ENCODE data around the gene OR2Y1.
"Not testable (repeated sequence)": the region's sequence is repeated elsewhere in the genome, so short reads cannot be mapped to it uniquely, and the experiment has no call there.

OR2Y1 gene

GRCh38 chr5:180739958-180740357, at the start of gene OR2Y1:
Gene OR2Y1 (minus strand): TSS chr5:180740058. CDS start chr5:180740058, 0 bp downstream.
- DNase-seq (ENCODE audit: low spot score): no peak

DNA sequence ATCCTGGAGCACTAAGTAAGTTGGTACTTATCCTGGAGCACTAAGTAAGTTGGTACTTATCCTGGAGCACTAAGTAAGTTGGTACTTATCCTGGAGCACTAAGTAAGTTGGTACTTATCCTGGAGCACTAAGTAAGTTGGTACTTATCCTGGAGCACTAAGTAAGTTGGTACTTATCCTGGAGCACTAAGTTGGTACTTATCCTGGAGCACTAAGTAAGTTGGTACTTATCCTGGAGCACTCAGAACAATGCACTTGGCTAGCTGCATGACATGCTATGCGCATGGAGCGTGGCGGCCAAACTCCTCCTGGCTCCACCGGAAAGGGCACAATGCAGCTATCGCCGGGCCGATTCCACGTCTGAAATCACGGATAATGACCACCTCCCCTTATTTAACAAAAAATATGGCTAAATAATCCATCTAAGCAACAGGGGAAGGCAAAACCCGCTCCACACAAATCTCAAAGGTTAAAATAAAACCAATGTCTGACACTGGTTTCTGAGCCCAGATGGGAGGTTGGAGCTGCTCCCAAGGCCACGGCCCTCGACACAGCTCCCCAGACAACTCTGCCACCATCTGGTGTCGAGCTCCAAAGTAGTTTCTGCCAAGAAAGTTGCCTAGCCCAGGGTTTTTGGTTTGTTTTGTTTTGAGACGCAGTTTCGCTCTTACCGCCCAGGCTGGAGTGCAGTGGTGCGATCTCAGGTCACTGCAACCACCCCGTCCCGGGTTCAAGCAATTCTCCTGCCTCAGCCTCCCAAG, 49.0 kb upstream of the OR2Y1 start:
- DNase-seq (ENCODE audit: low spot score): not testable (repeated sequence)

- DNase-seq (ENCODE audit: low spot score): peak; percentile 41
These were observed 48.0 kb upstream of the OR2Y1 start for GRCh38 chr5:180787711-180788431.

GRCh38 chr5:180786531-180787398, 46.9 kb upstream of the OR2Y1 start:
- no peak for DNase-seq (ENCODE audit: low spot score)

GRCh38 chr5:180785794-180786221, 46.0 kb upstream of the OR2Y1 start:
- DNase-seq (ENCODE audit: low spot score): peak; percentile 74

DNA sequence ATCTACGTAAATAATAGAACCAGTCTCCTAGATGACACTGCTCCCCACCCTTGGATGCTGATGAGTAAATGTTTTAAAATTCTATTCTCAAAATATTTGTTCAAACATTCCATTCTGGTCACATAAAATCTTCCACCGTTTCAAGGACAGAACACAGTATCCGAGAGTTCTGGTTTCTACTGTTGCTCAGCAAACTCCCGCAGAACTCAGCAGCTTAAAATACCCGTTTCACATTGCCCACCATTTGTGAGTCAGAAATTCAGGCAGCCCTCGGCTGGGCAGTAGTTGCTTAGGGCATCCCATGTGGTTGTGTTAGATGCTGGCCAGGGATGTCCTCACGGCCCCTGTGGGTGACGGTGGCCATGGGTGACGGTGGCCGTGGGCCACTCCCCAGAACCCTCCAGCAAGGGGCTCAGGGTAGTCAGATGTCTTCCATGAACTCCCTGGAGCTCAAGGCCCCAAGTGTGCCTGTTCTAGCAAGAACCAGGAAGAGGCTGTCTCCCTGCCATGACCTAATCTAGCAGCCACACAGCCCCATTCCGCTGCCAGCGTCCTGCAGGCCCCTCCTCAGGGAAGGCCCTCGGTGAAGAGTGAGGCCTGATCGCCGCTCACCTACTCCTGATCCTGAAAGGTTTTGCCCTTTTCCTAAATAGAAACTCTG, 45.4 kb upstream of the OR2Y1 start:
- peak; percentile 73 for DNase-seq (ENCODE audit: low spot score)

GRCh38 chr5:180784497-180785097, 44.7 kb upstream of the OR2Y1 start:
- DNase-seq (ENCODE audit: low spot score): peak; percentile 84

DNA sequence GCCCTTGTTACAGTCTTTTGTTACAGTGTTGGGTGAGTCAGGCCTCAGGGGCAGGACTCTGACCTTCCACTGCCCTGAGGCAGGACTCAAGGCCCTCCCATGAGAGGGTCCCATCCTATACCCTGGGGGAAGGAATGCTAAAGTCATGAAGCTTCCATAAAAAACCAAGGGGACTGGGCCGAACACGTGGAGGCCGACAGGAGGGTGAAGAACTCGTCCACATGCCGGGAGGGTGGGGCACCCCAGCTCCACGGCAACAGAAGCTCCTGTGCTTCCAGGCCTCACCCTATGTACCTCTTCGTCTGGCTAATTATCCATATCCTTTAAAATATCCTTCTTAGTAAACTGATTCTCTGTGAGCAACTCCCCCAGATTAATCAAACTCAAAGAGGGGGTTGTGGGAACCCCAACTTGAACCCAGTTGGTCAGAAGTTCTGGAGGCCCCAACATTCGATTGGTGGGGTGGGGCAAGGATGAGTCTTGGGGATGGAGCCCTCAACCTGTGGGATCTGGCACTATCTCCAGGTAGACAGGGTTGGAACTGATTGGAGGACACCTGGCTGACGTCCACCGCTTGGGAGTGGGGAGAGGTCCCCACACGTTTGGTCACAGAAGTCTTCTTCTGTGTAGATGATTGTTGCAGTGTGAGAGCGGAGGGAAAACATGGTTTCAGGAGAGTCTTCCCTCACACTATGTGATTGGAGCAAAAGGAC, 43.6 kb upstream of the OR2Y1 start:
- no peak for DNase-seq (ENCODE audit: low spot score)

DNA sequence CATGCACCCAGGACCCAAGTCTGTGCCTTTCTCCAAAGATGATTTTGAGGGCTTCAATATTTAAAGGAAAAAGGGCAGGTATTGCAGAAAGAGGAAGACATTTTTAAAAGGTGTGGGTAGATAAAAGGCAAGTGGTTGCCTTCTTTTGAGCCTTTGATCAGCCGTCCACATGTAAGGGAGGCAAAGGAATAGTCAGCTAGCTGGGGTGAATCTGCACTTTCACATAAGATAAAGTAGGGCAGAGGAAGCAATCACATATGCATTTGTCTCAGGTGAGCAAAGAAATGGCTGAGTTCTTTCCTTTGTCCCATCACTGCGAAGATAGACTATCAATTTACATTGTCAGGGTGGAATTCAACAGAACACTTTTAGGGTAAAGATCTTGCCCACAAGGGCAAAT, 42.9 kb upstream of the OR2Y1 start:
- DNase-seq (ENCODE audit: low spot score): no peak

DNA sequence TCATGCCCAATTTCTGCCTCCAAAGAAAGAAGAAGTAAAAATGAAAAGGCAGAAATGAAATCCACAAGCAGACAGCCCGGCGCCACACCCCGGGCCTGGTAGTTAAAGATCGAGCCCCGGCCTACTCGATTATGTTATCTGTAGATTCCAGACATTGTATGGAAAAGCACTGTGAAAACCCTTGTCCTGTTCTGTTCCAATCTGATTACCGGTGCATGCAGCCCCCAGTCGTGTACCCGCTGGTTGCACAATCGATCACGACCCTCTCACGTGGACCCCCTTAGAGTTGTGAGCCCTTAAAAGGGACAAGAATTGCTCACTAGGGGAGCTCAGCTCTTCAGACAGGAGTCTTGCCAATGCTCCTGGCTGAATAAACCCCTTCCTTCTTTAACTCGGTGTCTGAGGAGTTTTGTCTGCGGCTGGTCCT, 42.1 kb upstream of the OR2Y1 start:
- DNase-seq (ENCODE audit: low spot score): not testable (repeated sequence)

- no peak for DNase-seq (ENCODE audit: low spot score)
These were observed 40.2 kb upstream of the OR2Y1 start for GRCh38 chr5:180779985-180780610.

- DNase-seq (ENCODE audit: low spot score): no peak
These were observed 37.6 kb upstream of the OR2Y1 start for GRCh38 chr5:180777475-180777874.

- DNase-seq (ENCODE audit: low spot score): no peak
These were observed 36.5 kb upstream of the OR2Y1 start for GRCh38 chr5:180776376-180776775.

GRCh38 chr5:180775624-180776023, 35.8 kb upstream of the OR2Y1 start:
- no peak for DNase-seq (ENCODE audit: low spot score)

DNA sequence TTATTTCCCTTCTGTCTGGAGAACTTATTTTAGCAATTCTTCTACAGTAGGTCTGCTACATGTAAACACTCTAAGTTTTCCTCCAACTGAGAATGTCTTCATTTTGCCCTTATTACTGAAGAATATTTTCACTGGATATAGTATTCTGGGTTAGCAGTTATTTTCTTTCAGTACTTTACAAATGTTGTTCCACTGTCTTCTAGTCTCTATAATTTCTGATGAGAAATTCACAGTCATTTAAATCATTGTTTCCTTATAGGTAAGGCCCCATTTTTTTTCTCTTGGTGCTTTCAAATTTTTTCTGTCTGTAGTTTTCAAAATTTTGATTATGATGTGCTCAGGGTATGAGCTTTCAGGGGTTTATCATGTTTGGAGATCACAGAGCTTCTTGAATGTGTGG, 32.0 kb upstream of the OR2Y1 start:
- no peak for DNase-seq (ENCODE audit: low spot score)

DNA sequence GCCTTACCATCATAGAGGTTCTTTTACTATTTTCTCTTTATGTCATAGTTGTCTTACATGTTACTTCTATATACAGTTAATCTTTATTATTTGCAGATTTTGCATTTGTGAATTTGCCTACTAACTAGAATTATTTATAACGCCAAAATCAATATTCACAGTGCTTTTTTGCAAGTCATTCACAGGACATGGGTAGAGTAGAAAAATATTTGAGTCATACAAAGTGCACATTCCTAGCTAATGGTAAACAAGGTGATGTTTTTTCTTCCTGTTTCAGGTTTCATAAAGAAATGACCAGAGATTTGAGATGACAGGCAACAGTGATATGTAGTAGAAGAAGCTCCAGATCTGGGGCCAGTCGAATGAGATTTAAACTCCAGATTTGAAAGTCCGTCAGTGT, 30.0 kb upstream of the OR2Y1 start:
- no peak for DNase-seq (ENCODE audit: low spot score)

GRCh38 chr5:180755601-180756000, 15.7 kb upstream of the OR2Y1 start:
- DNase-seq (ENCODE audit: low spot score): no peak

GRCh38 chr5:180744253-180744652, 4.4 kb upstream of the OR2Y1 start:
- DNase-seq (ENCODE audit: low spot score): no peak

DNA sequence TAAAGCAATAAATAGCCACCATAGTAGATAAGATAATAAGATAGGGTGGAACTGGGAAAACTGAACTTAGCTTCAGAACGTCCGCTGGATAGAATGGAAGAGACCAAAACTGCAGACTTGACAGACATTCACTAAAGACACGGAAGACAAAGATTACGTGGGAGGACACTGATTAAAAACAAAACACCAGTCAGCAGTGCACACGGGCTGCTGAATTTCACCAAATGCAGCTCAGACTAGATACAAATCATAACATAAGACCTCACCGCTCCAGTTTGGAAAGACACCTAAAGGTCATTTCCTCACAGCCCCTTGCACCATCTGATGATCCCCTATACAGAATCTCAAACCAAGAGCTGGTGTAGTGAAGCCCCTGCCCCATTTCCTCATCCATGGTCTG, 2.9 kb upstream of the OR2Y1 start:
- DNase-seq (ENCODE audit: low spot score): no peak

- not testable (repeated sequence) for DNase-seq (ENCODE audit: low spot score)
These were observed 1.1 kb upstream of the OR2Y1 start for GRCh38 chr5:180740953-180741352.
